Choroid plexus epithelial cell (primary cell): ENCODE measurements around the gene GNG2.

ENCODE experiments used
- DNase-seq: peaks from one replicate; pipeline ENCODE4 v3.0.0-alpha.2; 2010; ENCODE audit warnings: low read depth
- H3K4me3 ChIP-seq: 2 replicates; pipeline ENCODE4 v1.5.1; 2011; ENCODE audit warnings: low read depth, mild to moderate bottlenecking, control low read depth, low read length, moderate library complexity
- TF ChIP-seq, protein P1 (sequence below): conservative IDR thresholded peaks from 2 replicates; pipeline ENCODE4 v1.5.1; 2011; ENCODE audit warnings: low read depth, mild to moderate bottlenecking, control low read depth, inconsistent platforms, low read length, moderate library complexity

GNG2 gene

DNA sequence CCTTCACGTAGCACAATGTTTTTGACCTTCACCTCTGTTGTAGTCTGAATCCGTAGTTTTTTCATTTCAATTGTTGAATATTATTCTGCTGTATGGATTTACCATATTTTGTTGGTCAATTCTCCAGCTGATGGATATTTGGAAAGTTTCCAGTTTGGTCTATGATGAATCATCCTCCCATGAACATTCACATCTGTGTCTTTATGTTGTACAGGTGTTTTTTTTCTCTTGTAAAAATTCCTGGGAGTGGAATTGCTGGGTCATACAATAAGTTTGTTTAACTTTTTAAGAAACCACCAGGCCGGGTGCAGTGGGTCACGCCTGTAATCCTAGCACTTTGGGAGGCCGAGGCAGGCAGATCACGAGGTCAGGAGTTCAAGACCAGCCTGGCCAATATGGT is 36.7 kb upstream of the GNG2 start:
- DNase-seq = peak; percentile 50
- TF ChIP-seq, protein P1, sequence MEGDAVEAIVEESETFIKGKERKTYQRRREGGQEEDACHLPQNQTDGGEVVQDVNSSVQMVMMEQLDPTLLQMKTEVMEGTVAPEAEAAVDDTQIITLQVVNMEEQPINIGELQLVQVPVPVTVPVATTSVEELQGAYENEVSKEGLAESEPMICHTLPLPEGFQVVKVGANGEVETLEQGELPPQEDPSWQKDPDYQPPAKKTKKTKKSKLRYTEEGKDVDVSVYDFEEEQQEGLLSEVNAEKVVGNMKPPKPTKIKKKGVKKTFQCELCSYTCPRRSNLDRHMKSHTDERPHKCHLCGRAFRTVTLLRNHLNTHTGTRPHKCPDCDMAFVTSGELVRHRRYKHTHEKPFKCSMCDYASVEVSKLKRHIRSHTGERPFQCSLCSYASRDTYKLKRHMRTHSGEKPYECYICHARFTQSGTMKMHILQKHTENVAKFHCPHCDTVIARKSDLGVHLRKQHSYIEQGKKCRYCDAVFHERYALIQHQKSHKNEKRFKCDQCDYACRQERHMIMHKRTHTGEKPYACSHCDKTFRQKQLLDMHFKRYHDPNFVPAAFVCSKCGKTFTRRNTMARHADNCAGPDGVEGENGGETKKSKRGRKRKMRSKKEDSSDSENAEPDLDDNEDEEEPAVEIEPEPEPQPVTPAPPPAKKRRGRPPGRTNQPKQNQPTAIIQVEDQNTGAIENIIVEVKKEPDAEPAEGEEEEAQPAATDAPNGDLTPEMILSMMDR = no peak
- H3K4me3 ChIP-seq = no peak overlapping the region

DNA sequence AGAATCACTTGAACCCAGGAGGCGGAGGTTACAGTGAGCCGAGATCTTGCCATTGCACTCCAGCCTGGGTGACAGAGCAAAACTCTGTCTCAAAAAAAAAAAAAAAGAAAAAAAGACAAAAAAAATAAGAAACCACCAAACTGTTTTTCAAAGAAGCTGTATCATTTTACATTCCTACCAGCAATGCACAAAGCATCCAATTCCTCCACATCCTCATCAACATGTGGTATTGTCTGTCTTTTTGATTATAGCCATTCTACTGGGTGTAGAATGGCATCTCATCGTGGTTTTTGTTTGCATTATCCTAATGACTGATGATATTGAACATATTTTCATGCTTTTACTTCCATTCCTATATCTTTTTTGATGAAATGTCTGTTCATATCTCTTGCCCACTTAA is 36.2 kb upstream of the GNG2 start:
- no peak overlapping the region for H3K4me3 ChIP-seq
- TF ChIP-seq, protein P1 = no peak
- no peak for DNase-seq

- TF ChIP-seq, protein P1 = no peak
- no peak overlapping the region for H3K4me3 ChIP-seq
- no peak for DNase-seq
Observed at GRCh38 chr14:51825926-51826325, 34.5 kb upstream of the GNG2 start.

- H3K4me3 ChIP-seq = no peak overlapping the region
- peak; percentile 46 for DNase-seq
- TF ChIP-seq, protein P1 = no peak
Observed at GRCh38 chr14:51828017-51828797, 32.2 kb upstream of the GNG2 start.

DNA sequence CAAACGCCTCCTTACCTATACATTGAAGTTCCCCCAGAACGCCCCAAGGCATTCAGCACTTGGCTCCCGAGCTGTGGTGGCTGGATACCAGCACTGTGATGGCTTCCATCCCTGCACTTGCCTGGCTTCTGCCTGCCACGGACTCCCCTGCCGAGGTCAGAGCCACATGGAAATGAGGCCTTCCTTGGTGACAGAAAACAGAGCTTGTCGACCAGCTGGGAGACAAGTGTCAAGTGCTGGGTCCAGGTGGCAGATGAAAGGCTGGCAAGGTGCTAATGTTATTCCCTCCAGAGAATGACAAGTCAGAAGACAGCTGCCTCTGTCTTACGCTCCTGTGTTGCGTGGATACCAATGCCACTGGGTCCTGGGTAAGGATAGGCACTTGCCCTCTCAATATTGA is 26.2 kb upstream of the GNG2 start:
- TF ChIP-seq, protein P1 = no peak
- no peak overlapping the region for H3K4me3 ChIP-seq
- no peak for DNase-seq

DNA sequence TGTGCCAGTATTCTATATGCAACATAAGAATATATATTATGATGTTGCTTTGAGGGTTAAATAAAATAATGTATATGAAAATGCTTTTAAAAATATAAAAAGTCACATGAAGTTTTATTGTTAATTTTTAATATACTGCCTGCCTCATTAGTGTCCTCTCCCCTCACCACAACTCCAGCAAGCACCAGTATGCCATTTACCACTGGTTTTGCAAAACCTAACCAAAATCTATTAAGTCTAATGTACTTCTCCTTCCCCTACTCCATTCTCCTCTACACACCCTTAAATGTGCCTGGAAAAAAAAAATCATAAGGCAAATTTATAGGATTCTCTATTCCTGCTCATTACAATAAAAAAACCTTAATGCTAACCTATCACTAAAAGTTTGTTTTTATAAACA is 24.0 kb upstream of the GNG2 start:
- DNase-seq = no peak
- H3K4me3 ChIP-seq = no peak overlapping the region
- TF ChIP-seq, protein P1 = no peak
